Mesothelial cell of epicardium (in vitro differentiated cells): ENCODE results near the gene CCNB3. TPM values are rescaled to one million over a fixed set of nuclear protein-coding genes. Genes with fewer than 3 reads are reported as not detected.
A peak's percentile ranks its signal among the peaks of the same experiment; 100 is the strongest.

Experiments
- DNase-seq, 2 experiments: peaks; one replicate each; pipeline ENCODE4 v3.0.0; 2021; ENCODE audit warnings: low spot score in 2 of 2; ENCODE audit not compliant: unreplicated experiment in 2 of 2
- H3K27ac Mint-ChIP-seq: 2 replicates; pipeline ENCODE4 v1.8.0; 2021; ENCODE audit warnings: mixed read lengths
- H3K27me3 Mint-ChIP-seq: 2 replicates; pipeline ENCODE4 v1.8.0; 2021; ENCODE audit warnings: low read depth, mixed read lengths
- H3K36me3 Mint-ChIP-seq: 2 replicates; pipeline ENCODE4 v1.8.0; 2021; ENCODE audit warnings: mixed read lengths
- H3K4me1 Mint-ChIP-seq: 2 replicates; pipeline ENCODE4 v1.8.0; 2021; ENCODE audit warnings: mixed read lengths
- H3K4me3 Mint-ChIP-seq: 2 replicates; pipeline ENCODE4 v1.8.0; 2021; ENCODE audit warnings: mild to moderate bottlenecking, moderate library complexity, mixed read lengths
- H3K9me3 Mint-ChIP-seq: 2 replicates; pipeline ENCODE4 v1.8.0; 2021; ENCODE audit warnings: mixed read lengths
- CTCF ChIP-seq: fragments of 200-600 bp; sonication (generic); IDR thresholded peaks from one replicate; pipeline ENCODE4 v1.5.0; 2021; ENCODE audit warnings: antibody characterized with exemption; ENCODE audit not compliant: unreplicated experiment
- total RNA-seq: library from RNA; stranded (reverse); gene quantifications from 3 replicates; pipeline ENCODE4 v1.2.1, GENCODE V29; 2021

CCNB3 gene, protein sequence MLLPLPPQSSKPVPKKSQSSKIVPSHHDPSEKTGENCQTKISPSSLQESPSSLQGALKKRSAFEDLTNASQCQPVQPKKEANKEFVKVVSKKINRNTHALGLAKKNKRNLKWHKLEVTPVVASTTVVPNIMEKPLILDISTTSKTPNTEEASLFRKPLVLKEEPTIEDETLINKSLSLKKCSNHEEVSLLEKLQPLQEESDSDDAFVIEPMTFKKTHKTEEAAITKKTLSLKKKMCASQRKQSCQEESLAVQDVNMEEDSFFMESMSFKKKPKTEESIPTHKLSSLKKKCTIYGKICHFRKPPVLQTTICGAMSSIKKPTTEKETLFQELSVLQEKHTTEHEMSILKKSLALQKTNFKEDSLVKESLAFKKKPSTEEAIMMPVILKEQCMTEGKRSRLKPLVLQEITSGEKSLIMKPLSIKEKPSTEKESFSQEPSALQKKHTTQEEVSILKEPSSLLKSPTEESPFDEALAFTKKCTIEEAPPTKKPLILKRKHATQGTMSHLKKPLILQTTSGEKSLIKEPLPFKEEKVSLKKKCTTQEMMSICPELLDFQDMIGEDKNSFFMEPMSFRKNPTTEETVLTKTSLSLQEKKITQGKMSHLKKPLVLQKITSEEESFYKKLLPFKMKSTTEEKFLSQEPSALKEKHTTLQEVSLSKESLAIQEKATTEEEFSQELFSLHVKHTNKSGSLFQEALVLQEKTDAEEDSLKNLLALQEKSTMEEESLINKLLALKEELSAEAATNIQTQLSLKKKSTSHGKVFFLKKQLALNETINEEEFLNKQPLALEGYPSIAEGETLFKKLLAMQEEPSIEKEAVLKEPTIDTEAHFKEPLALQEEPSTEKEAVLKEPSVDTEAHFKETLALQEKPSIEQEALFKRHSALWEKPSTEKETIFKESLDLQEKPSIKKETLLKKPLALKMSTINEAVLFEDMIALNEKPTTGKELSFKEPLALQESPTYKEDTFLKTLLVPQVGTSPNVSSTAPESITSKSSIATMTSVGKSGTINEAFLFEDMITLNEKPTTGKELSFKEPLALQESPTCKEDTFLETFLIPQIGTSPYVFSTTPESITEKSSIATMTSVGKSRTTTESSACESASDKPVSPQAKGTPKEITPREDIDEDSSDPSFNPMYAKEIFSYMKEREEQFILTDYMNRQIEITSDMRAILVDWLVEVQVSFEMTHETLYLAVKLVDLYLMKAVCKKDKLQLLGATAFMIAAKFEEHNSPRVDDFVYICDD (N-terminal part only)
- 0.36 to 0.60 TPM (median 0.40 TPM) in 3 replicates for total RNA-seq

GRCh38 chrX:50204364-50204899 lies at the start of gene CCNB3:
TSS of gene CCNB3 (plus strand) at chrX:50204765. CDS start at chrX:50285164, 80,399 bp downstream.
- peak; percentile 86 for TF ChIP-seq CTCF
- Mint-ChIP-seq H3K27me3 (no peaks in the 10 kb centered on the region), H3K4me1 (peaks cover 16% of the 10 kb centered on the region), H3K9me3 (peaks cover 7% of the 10 kb centered on the region), H3K4me3 (peak within 1 kb of the TSS; percentile 62), H3K36me3 (no peaks in the 10 kb centered on the region), H3K27ac (peak within 1 kb of the TSS; percentile 85)
- DNase-seq, result peak; percentile 24 to 60

GRCh38 chrX:50157545-50158135 lies 46.9 kb upstream of the CCNB3 start:
- H3K9me3 Mint-ChIP-seq, result peaks cover 36% of the 10 kb centered on the region

DNA sequence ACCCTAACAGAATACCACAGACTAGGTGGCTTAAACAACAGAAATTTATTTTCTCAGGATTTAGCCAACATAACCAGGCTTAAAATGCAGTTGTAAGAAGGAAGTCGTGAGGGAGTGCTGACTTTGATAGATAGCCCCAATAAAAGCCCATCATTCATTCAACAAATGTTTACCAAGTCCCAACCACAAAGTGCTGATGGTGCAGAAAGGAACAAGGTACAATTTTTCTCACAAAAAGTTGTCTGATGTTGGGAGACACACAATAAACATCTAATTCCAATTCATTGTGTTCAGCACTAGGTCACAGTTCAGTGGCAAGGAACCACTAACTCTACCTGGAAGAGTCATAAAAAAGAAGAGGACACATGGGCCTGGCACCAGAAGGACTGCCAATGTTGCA lies 46.0 kb upstream of the CCNB3 start:
- Mint-ChIP-seq H3K27me3 (no peaks in the 10 kb centered on the region), H3K9me3 (peaks cover 35% of the 10 kb centered on the region), H3K27ac (no peak overlapping the region), H3K4me3 (no peak overlapping the region), H3K4me1 (peaks cover 4% of the 10 kb centered on the region), H3K36me3 (no peaks in the 10 kb centered on the region)
- no peak for TF ChIP-seq CTCF
- DNase-seq, result no peak

More at GRCh38 chrX:50157545-50158135, 46.9 kb upstream of the CCNB3 start:
- no peak overlapping the region for H3K27ac Mint-ChIP-seq
- H3K4me3 Mint-ChIP-seq, result no peak overlapping the region
- peaks cover 4% of the 10 kb centered on the region for H3K4me1 Mint-ChIP-seq
- H3K27me3 Mint-ChIP-seq, result no peaks in the 10 kb centered on the region
- no peaks in the 10 kb centered on the region for H3K36me3 Mint-ChIP-seq
- no peak for DNase-seq
- no peak for TF ChIP-seq CTCF

GRCh38 chrX:50161127-50161526 lies 43.4 kb upstream of the CCNB3 start:
- DNase-seq, result no peak
- H3K27me3 Mint-ChIP-seq, result no peaks in the 10 kb centered on the region
- H3K36me3 Mint-ChIP-seq, result no peaks in the 10 kb centered on the region
- H3K4me1 Mint-ChIP-seq, result peaks cover 4% of the 10 kb centered on the region
- TF ChIP-seq CTCF, result no peak
- H3K9me3 Mint-ChIP-seq, result peaks cover 18% of the 10 kb centered on the region
- H3K27ac Mint-ChIP-seq, result no peak overlapping the region
- no peak overlapping the region for H3K4me3 Mint-ChIP-seq

DNA sequence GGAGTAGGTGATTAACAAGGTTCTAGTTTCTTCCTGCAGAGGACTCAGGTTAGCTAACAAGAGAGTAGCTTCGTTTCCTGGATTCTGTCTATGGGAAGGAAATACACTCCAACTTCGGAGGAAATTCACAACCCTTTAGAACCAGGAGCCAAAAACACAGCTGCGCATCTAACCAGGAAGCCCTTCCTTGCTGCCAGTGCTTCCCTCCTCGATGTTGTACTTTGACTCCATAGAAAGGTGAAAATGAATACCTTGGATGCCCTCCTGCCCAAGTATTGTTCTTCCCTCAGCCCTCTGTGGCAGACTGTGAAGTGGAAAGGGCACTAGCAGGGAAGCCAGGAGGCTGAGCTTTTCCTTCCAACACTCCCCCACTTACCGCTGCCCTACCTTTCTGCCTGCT lies 38.8 kb upstream of the CCNB3 start:
- Mint-ChIP-seq H3K27me3 (no peaks in the 10 kb centered on the region), H3K9me3 (peaks cover 21% of the 10 kb centered on the region)
- no peak for TF ChIP-seq CTCF

More for the DNA sequence above, 38.8 kb upstream of the CCNB3 start:
- Mint-ChIP-seq H3K27ac (no peak overlapping the region), H3K4me3 (no peak overlapping the region), H3K36me3 (no peaks in the 10 kb centered on the region), H3K4me1 (no peaks in the 10 kb centered on the region)
- DNase-seq, result no peak
